IMR-90 (cell line): ENCODE results near the gene CADM4. TPM values are rescaled to one million over a fixed set of nuclear protein-coding genes. Genes with fewer than 3 reads are reported as not detected.

Source experiments
- ATAC-seq: fragments of 200-7000 bp; cut with Tn5 transposase; 2 replicates; pipeline ENCODE4 v1.9.1; 2020; ENCODE audit warnings: low read depth, mild to moderate bottlenecking, moderate library complexity
- BruUV-seq: library from RNA; stranded (reverse); fragments of 400-500 nt; replicated peaks from 2 replicates; lab custom pipeline; 2021; lab: Mats Ljungman, UMichigan
- CTCF ChIA-PET: fragments of 300-600 bp; formaldehyde crosslinking; extraction: SDS; loops from one replicate; lab custom pipeline; 2021; ENCODE audit warnings: antibody characterized with exemption; lab: Yijun Ruan, JAX
- POLR2A ChIA-PET: fragments of 300-600 bp; sonication (Branson Sonifier 250); formaldehyde crosslinking; loops from one replicate; lab custom pipeline; 2022; ENCODE audit warnings: antibody characterized with exemption; ENCODE audit not compliant: unreplicated experiment; lab: Charles Lee
- DNase-seq: peaks from one replicate; pipeline ENCODE4 v3.0.0; 2013
- H2AFZ ChIP-seq: replicated peaks from 2 replicates; pipeline ENCODE3; 2013; ENCODE audit warnings: low read length, mild to moderate bottlenecking; ENCODE audit not compliant: poor library complexity
- H2AK5ac ChIP-seq: 2 replicates; pipeline ENCODE4 v1.6.1; 2013; ENCODE audit warnings: low read depth, low read length, inconsistent platforms
- H2AK9ac ChIP-seq: replicated peaks from 2 replicates; pipeline ENCODE3; 2013; ENCODE audit warnings: mild to moderate bottlenecking, low read depth, low read length, moderate library complexity; ENCODE audit not compliant: poor library complexity
- H2BK120ac ChIP-seq: 2 replicates; pipeline ENCODE4 v1.6.1; 2013; ENCODE audit warnings: low read depth, low read length, inconsistent platforms
- H2BK15ac ChIP-seq: 3 replicates; pipeline ENCODE4 v1.6.1; 2013; ENCODE audit warnings: low read depth, low read length, inconsistent platforms
- H2BK20ac ChIP-seq: 2 replicates; pipeline ENCODE4 v1.6.1; 2013; ENCODE audit warnings: low read depth, mild to moderate bottlenecking, inconsistent platforms, low read length, moderate library complexity
- H2BK5ac ChIP-seq: 2 replicates; pipeline ENCODE4 v1.6.1; 2013; ENCODE audit warnings: mild to moderate bottlenecking, low read depth, low read length, inconsistent platforms; ENCODE audit not compliant: poor library complexity, severe bottlenecking
- H3K14ac ChIP-seq: replicated peaks from 2 replicates; pipeline ENCODE4 v1.6.1; 2013; ENCODE audit warnings: low read depth, low read length, inconsistent platforms
- H3K18ac ChIP-seq: 2 replicates; pipeline ENCODE4 v1.6.1; 2013; ENCODE audit warnings: low read depth, low read length, control low read depth
- H3K23ac ChIP-seq: 2 replicates; pipeline ENCODE4 v1.6.1; 2013; ENCODE audit warnings: low read depth, low read length, inconsistent platforms
- H3K27ac ChIP-seq: 2 replicates; pipeline ENCODE4 v1.5.1; 2013; ENCODE audit warnings: mild to moderate bottlenecking, control low read depth, low read length; ENCODE audit not compliant: insufficient read depth
- H3K27me3 ChIP-seq: 2 replicates; pipeline ENCODE4 v1.6.1; 2013; ENCODE audit warnings: low read length; ENCODE audit not compliant: control insufficient read depth, insufficient read depth
- H3K36me3 ChIP-seq: 2 replicates; pipeline ENCODE4 v1.6.1; 2013; ENCODE audit warnings: low read length, mixed read lengths; ENCODE audit not compliant: control insufficient read depth, insufficient read depth
- H3K4ac ChIP-seq: 2 replicates; pipeline ENCODE4 v1.6.1; 2013; ENCODE audit warnings: low read depth, low read length, inconsistent platforms
- H3K4me1 ChIP-seq: 2 replicates; pipeline ENCODE4 v1.6.1; 2013; ENCODE audit warnings: low read length, mixed read lengths; ENCODE audit not compliant: control insufficient read depth, insufficient read depth
- H3K4me2 ChIP-seq: 2 replicates; pipeline ENCODE4 v1.6.1; 2013; ENCODE audit warnings: low read depth, mild to moderate bottlenecking, control low read depth, low read length, moderate library complexity
- H3K4me3 ChIP-seq: 2 replicates; pipeline ENCODE4 v1.5.1; 2013; ENCODE audit warnings: low read depth, mild to moderate bottlenecking, control low read depth, low read length, moderate library complexity; ENCODE audit not compliant: insufficient read depth
- H3K56ac ChIP-seq: 2 replicates; pipeline ENCODE4 v1.6.1; 2013; ENCODE audit warnings: low read length, inconsistent platforms; ENCODE audit not compliant: insufficient read depth; ENCODE audit errors: extremely low read depth
- H3K79me1 ChIP-seq, 2 experiments: 2 replicates each; pipeline ENCODE4 v1.6.1; 2013; ENCODE audit warnings: low read length in 2 of 2, inconsistent platforms in 1 of 2, low read depth in 1 of 2
- H3K9ac ChIP-seq: 2 replicates; pipeline ENCODE4 v1.6.1; 2013; ENCODE audit warnings: low read depth, low read length, control low read depth
- H3K9me1 ChIP-seq: 2 replicates; pipeline ENCODE4 v1.6.1; 2013; ENCODE audit warnings: low read length, inconsistent platforms; ENCODE audit not compliant: insufficient read depth
- H3K9me3 ChIP-seq: 2 replicates; pipeline ENCODE4 v1.6.1; 2013; ENCODE audit warnings: low read length; ENCODE audit not compliant: control insufficient read depth, insufficient read depth
- H4K20me1 ChIP-seq: 2 replicates; pipeline ENCODE4 v1.6.1; 2013; ENCODE audit warnings: low read length, inconsistent platforms; ENCODE audit not compliant: insufficient read depth
- H4K5ac ChIP-seq: 2 replicates; pipeline ENCODE4 v1.6.1; 2013; ENCODE audit warnings: mild to moderate bottlenecking, low read depth, low read length, control low read depth
- H4K8ac ChIP-seq, 2 experiments: 2 replicates each; pipeline ENCODE4 v1.6.1; 2013; ENCODE audit warnings: low read depth in 2 of 2, low read length in 2 of 2, control low read depth in 1 of 2, inconsistent platforms in 1 of 2
- H4K91ac ChIP-seq: 2 replicates; pipeline ENCODE4 v1.6.1; 2013; ENCODE audit warnings: low read depth, low read length, inconsistent platforms; ENCODE audit not compliant: insufficient read depth
- BHLHE40 ChIP-seq: fragments of 150-350 bp; IDR thresholded peaks from 2 replicates; pipeline ENCODE4 v1.6.1; 2016; ENCODE audit warnings: mild to moderate bottlenecking, low read depth, low read length
- CEBPB ChIP-seq: IDR thresholded peaks from 2 replicates; pipeline ENCODE4 v1.6.1; 2012; ENCODE audit warnings: low read depth, low read length, improper control_type of control experiment
- CHD1 ChIP-seq: IDR thresholded peaks from 2 replicates; pipeline ENCODE4 v1.6.1; 2012; ENCODE audit warnings: low read depth, low read length, improper control_type of control experiment
- ELK1 ChIP-seq: fragments of 150-350 bp; IDR thresholded peaks from 2 replicates; pipeline ENCODE4 v1.6.1; 2016; ENCODE audit warnings: low read depth, mild to moderate bottlenecking, low read length, moderate library complexity, borderline replicate concordance
- RFX5 ChIP-seq: IDR thresholded peaks from 2 replicates; pipeline ENCODE4 v1.8.0; 2012; ENCODE audit warnings: low read depth, mild to moderate bottlenecking, low read length, moderate library complexity
- SMC3 ChIP-seq: fragments of 150-350 bp; IDR thresholded peaks from 2 replicates; pipeline ENCODE4 v1.6.1; 2016; ENCODE audit warnings: low read depth, mild to moderate bottlenecking, antibody characterized with exemption, low read length, moderate library complexity
- WGBS, 2 experiments: methylation state at CpG; one replicate each; pipeline versions ENCODE4 v1.1.5 to v1.1.7; 2013; ENCODE audit warnings: missing lambda C conversion rate in 2 of 2; ENCODE audit not compliant: insufficient read length in 1 of 2; ENCODE audit errors: extremely low coverage in 2 of 2; 5-methylcytosine and 5-hydroxymethylcytosine counted together
- dilution Hi-C: fragments of 300-500 bp; cut with HindIII; formaldehyde crosslinking; loops from one replicate; pipeline ENCODE4 v1.14.3; 2018; ENCODE audit warnings: low sequenced_read_pairs; ENCODE audit not compliant: unreplicated experiment
- in situ Hi-C: fragments of 300-500 bp; cut with MboI; formaldehyde crosslinking; loops from 3 replicates; pipeline ENCODE4 v1.14.3; 2019; ENCODE audit warnings: low sequenced_read_pairs, inconsistent platforms, mixed read lengths
- intact Hi-C: fragments of 100-400 bp; cut with micrococcal nuclease; formaldehyde crosslinking; loops from 2 replicates; pipeline ENCODE4 v1.10.0; 2022
- polyA plus RNA-seq, 3 experiments: library from polyadenylated mRNA; depleted of rRNA; stranded (reverse); fragments of >200 nt; gene quantifications; 2 replicates each; pipeline ENCODE4 v1.2.3, GENCODE V29; 2012; ENCODE audit warnings: low replicate concordance in 1 of 3
- total RNA-seq: library from RNA; depleted of rRNA; stranded (reverse); fragments of >200 nt; gene quantifications from 2 replicates; pipeline ENCODE4 v1.2.3, GENCODE V29; 2012
- TF ChIP-seq, protein P1 (sequence below): conservative IDR thresholded peaks from 2 replicates; pipeline ENCODE4 v1.5.1; 2012; ENCODE audit warnings: mild to moderate bottlenecking, low read depth, low read length, improper control_type of control experiment

Gene CADM4
- total and polyA plus RNA-seq, 2 of the 4 experiments (the other 2 are of a cell fraction): 2.0 to 4.9 TPM

DNA sequence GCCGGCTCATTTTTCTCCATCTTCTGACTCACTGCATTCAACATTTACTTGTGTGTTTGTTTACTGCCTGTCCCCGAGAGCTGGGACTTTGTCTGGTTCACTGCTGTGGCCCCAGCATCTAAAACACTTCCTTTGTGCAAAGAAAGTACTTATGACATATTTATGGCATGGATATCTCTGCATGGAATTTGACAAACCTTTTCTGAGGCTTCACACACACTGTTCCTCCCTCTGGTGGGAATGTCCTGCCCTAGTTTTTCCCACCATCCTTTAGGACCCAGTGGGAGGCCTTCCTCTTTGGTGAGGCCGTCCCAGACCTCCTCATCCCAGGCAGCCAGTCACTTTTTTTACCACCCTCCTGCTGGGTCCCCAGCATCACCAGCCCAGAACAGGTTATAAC, 29.2 kb downstream of the CADM4 start:
- in situ Hi-C loops (no loop called here), intact Hi-C loops (no loop called here), dilution Hi-C loops (no loop called here)
- Histone ChIP-seq H4K91ac (no peak overlapping the region), H3K14ac (no peak overlapping the region), H2BK120ac (no peak overlapping the region), H3K4ac (no peak overlapping the region), H4K8ac (no peak overlapping the region), H3K56ac (no peak overlapping the region), H2BK15ac (no peak overlapping the region), H2BK5ac (no peak overlapping the region), H3K27me3 (no peaks in the 10 kb centered on the region), H3K4me3 (no peak overlapping the region), H3K4me2 (no peak overlapping the region), H2AK5ac (no peak overlapping the region), H3K18ac (no peak overlapping the region), H4K5ac (no peak overlapping the region), H3K9ac (no peak overlapping the region), H4K20me1 (peaks cover 17% of the 10 kb centered on the region), H3K9me1 (peaks cover 9% of the 10 kb centered on the region), H2AFZ (no peak overlapping the region), H2AK9ac (no peak overlapping the region), H3K79me1 (peaks cover 20 to 61% of the 10 kb centered on the region in 2 experiments), H3K27ac (no peak overlapping the region), H2BK20ac (no peak overlapping the region), H3K36me3 (peaks cover 33% of the 10 kb centered on the region), H3K23ac (no peak overlapping the region), H3K4me1 (no peaks in the 10 kb centered on the region), H3K9me3 (no peaks in the 10 kb centered on the region)
- ATAC-seq (peak; percentile 40), DNase-seq (peak; percentile 7)
- BruUV-seq: no TSS peak
- WGBS, 2 experiments: 33% methylated on average over 1 of the region's 3 CpGs; no CpG with 5 or more reads in 1 of the 2 experiments
- POLR2A ChIA-PET: no interaction called here
- TF ChIP-seq BHLHE40: no peak
- TF ChIP-seq CHD1: no peak
- no peak for TF ChIP-seq CEBPB
- no peak for TF ChIP-seq ELK1
- TF ChIP-seq RFX5: no peak
- TF ChIP-seq, protein P1, sequence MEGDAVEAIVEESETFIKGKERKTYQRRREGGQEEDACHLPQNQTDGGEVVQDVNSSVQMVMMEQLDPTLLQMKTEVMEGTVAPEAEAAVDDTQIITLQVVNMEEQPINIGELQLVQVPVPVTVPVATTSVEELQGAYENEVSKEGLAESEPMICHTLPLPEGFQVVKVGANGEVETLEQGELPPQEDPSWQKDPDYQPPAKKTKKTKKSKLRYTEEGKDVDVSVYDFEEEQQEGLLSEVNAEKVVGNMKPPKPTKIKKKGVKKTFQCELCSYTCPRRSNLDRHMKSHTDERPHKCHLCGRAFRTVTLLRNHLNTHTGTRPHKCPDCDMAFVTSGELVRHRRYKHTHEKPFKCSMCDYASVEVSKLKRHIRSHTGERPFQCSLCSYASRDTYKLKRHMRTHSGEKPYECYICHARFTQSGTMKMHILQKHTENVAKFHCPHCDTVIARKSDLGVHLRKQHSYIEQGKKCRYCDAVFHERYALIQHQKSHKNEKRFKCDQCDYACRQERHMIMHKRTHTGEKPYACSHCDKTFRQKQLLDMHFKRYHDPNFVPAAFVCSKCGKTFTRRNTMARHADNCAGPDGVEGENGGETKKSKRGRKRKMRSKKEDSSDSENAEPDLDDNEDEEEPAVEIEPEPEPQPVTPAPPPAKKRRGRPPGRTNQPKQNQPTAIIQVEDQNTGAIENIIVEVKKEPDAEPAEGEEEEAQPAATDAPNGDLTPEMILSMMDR: no peak
- TF ChIP-seq SMC3: no peak
- CTCF ChIA-PET: no interaction called here
